K562 (cell line): ENCODE results near the gene PPP3CA.

Experiments used
- SP2 ChIP-seq: IDR thresholded peaks from 2 replicates; pipeline ENCODE4 v1.6.1; 2011; ENCODE audit warnings: mild to moderate bottlenecking, low read depth, low read length, moderate library complexity; ENCODE audit not compliant: poor library complexity, severe bottlenecking; ENCODE audit errors: extremely low read depth
- ZNF253 ChIP-seq: fragments of 250-450 bp; sonication (Bioruptor Pico); conservative IDR thresholded peaks from 2 replicates; pipeline ENCODE4 v1.6.1; 2021; ENCODE audit warnings: mild to moderate bottlenecking
- TF ChIP-seq, protein P1 (sequence below): sonication (generic); formaldehyde crosslinking; IDR thresholded peaks from 2 replicates; pipeline ENCODE4 v1.8.1; 2022; ENCODE audit warnings: missing genetic modification reagents
- TF ChIP-seq, protein P2 (sequence below): sonication (generic); formaldehyde crosslinking; IDR thresholded peaks from 2 replicates; pipeline ENCODE4 v1.9.0; 2022; ENCODE audit warnings: mild to moderate bottlenecking, missing genetic modification reagents
- TF ChIP-seq, protein P3 (sequence below), 2 experiments: fragments of 450-650 bp; formaldehyde crosslinking in 1 of 2; IDR thresholded peaks; 2 replicates each; pipeline versions ENCODE4 v1.4.0 to v1.6.1; 2014 to 2020; ENCODE audit warnings: mild to moderate bottlenecking in 2 of 2, borderline replicate concordance in 1 of 2, low read depth in 1 of 2

DNA sequence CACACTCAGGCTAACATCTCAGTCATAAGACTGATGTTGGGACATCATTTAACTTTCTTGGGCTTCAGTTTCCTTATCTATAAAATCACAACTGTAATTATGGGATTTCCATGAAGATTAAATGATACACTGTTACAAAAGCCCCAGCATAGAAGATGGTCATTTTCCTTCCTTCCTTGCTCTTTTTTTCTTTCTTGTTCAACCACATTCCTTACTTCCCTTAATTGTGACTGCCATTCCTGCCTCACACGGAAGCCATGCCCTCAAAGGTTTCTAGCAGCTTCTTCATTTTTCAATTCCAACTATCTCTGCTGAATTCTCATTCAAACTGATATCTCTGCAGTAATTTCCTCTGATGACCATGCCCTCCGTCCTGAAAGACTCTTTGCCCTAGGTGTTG is 311.8 kb downstream of the PPP3CA start:
- TF ChIP-seq SP2 (no peak), ZNF253 (CRISPR knock-in tag) (no peak)
- TF ChIP-seq, protein P1, sequence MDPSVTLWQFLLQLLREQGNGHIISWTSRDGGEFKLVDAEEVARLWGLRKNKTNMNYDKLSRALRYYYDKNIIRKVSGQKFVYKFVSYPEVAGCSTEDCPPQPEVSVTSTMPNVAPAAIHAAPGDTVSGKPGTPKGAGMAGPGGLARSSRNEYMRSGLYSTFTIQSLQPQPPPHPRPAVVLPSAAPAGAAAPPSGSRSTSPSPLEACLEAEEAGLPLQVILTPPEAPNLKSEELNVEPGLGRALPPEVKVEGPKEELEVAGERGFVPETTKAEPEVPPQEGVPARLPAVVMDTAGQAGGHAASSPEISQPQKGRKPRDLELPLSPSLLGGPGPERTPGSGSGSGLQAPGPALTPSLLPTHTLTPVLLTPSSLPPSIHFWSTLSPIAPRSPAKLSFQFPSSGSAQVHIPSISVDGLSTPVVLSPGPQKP (CRISPR knock-in tag), result no peak
- TF ChIP-seq, protein P2, sequence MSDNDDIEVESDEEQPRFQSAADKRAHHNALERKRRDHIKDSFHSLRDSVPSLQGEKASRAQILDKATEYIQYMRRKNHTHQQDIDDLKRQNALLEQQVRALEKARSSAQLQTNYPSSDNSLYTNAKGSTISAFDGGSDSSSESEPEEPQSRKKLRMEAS (CRISPR knock-in tag), result no peak
- TF ChIP-seq, protein P3, sequence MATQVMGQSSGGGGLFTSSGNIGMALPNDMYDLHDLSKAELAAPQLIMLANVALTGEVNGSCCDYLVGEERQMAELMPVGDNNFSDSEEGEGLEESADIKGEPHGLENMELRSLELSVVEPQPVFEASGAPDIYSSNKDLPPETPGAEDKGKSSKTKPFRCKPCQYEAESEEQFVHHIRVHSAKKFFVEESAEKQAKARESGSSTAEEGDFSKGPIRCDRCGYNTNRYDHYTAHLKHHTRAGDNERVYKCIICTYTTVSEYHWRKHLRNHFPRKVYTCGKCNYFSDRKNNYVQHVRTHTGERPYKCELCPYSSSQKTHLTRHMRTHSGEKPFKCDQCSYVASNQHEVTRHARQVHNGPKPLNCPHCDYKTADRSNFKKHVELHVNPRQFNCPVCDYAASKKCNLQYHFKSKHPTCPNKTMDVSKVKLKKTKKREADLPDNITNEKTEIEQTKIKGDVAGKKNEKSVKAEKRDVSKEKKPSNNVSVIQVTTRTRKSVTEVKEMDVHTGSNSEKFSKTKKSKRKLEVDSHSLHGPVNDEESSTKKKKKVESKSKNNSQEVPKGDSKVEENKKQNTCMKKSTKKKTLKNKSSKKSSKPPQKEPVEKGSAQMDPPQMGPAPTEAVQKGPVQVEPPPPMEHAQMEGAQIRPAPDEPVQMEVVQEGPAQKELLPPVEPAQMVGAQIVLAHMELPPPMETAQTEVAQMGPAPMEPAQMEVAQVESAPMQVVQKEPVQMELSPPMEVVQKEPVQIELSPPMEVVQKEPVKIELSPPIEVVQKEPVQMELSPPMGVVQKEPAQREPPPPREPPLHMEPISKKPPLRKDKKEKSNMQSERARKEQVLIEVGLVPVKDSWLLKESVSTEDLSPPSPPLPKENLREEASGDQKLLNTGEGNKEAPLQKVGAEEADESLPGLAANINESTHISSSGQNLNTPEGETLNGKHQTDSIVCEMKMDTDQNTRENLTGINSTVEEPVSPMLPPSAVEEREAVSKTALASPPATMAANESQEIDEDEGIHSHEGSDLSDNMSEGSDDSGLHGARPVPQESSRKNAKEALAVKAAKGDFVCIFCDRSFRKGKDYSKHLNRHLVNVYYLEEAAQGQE (IDR thresholded peaks at IDR 0.05; ENCODE audit: borderline replicate concordance), result no peak
- TF ChIP-seq, protein P3 (CRISPR knock-in tag; IDR thresholded peaks at IDR 0.05; ENCODE audit: low read depth), result no peak
